Endothelial cell of umbilical vein (primary cell): ENCODE results near the gene PPP1R1C.

Experiments
- CTCF ChIP-seq, 2 donors: IDR thresholded peaks; 1 replicate in 1 of 2; 2 replicates in 1 of 2; pipeline ENCODE4 v1.5.1; 2011; ENCODE audit warnings: low read length in 2 of 2, mild to moderate bottlenecking in 2 of 2, moderate library complexity in 2 of 2, control low read depth in 1 of 2, inconsistent platforms in 1 of 2, low read depth in 1 of 2; ENCODE audit not compliant: insufficient read depth in 1 of 2; ENCODE audit errors: extremely low read depth in 1 of 2
- EZH2 ChIP-seq: IDR thresholded peaks from 2 replicates; pipeline ENCODE4 v1.6.1; 2012; ENCODE audit warnings: borderline replicate concordance, low read depth, mild to moderate bottlenecking, moderate library complexity, low read length, inconsistent platforms; ENCODE audit not compliant: severe bottlenecking
- FOS ChIP-seq: IDR thresholded peaks from 2 replicates; pipeline ENCODE4 v1.6.1; 2011; ENCODE audit warnings: mild to moderate bottlenecking, low read length, moderate library complexity, borderline replicate concordance; ENCODE audit not compliant: insufficient read depth
- JUN ChIP-seq: IDR thresholded peaks from 2 replicates; pipeline ENCODE4 v1.6.1; 2011; ENCODE audit warnings: borderline replicate concordance, low read depth; ENCODE audit not compliant: insufficient read length, insufficient read depth
- MAX ChIP-seq: IDR thresholded peaks from 2 replicates; pipeline ENCODE4 v1.6.1; 2011; ENCODE audit not compliant: insufficient read depth, insufficient read length
- POLR2A ChIP-seq: IDR thresholded peaks from 2 replicates; pipeline ENCODE4 v1.6.1; 2012; ENCODE audit warnings: low read depth, mild to moderate bottlenecking, control low read depth, low read length
- POLR2AphosphoS5 ChIP-seq: IDR thresholded peaks from 2 replicates; pipeline ENCODE4 v1.6.1; 2012; ENCODE audit warnings: low read depth, mild to moderate bottlenecking, control low read depth, low read length, moderate library complexity; ENCODE audit not compliant: insufficient read depth

- TF ChIP-seq POLR2AphosphoS5 (no peak), MAX (no peak), CTCF (IDR thresholded peaks at IDR 0.05; ENCODE audit: extremely low read depth in 1 of 2, insufficient read depth in 1 of 2, low read depth in 1 of 2, low read length in 2 of 2) (no peak), POLR2A (no peak), EZH2 (no peak), FOS (no peak), JUN (no peak)
Measured at GRCh38 chr2:182115258-182115657, 129.6 kb downstream of the PPP1R1C start.
